Brain microvascular endothelial cell (primary cell): ENCODE results near the gene SLC22A31.
"Not testable (repeated sequence)": the region's sequence is repeated elsewhere in the genome, so short reads cannot be mapped to it uniquely, and the experiment has no call there.

ENCODE experiments used
- DNase-seq: peaks from one replicate; pipeline ENCODE4 v3.0.0-alpha.2; 2020
- H3K27ac ChIP-seq: fragments of 250-450 bp; sonication (Bioruptor Pico); 2 replicates; pipeline ENCODE4 v1.5.1; 2020; ENCODE audit warnings: mild to moderate bottlenecking, moderate library complexity
- H3K27me3 ChIP-seq: fragments of 250-450 bp; sonication (Bioruptor Pico); replicated peaks from 2 replicates; pipeline ENCODE4 v1.5.1; 2020; ENCODE audit warnings: mild to moderate bottlenecking
- H3K36me3 ChIP-seq: fragments of 250-450 bp; sonication (Bioruptor Pico); replicated peaks from 2 replicates; pipeline ENCODE4 v1.5.1; 2020; ENCODE audit warnings: mild to moderate bottlenecking
- H3K4me3 ChIP-seq: 2 replicates; pipeline ENCODE4 v1.5.1; 2011; ENCODE audit warnings: low read depth, mild to moderate bottlenecking, control low read depth, low read length, moderate library complexity
- in situ Hi-C: cut with HindIII; loops from 2 replicates; pipeline ENCODE4 v1.10.0; 2017; ENCODE audit warnings: low sequenced_read_pairs, low pct_ligation_motif_present
- TF ChIP-seq, protein P1 (sequence below): IDR thresholded peaks from 2 replicates; pipeline ENCODE4 v1.5.1; 2011; ENCODE audit warnings: low read depth, mild to moderate bottlenecking, moderate library complexity, low read length, control low read depth, inconsistent platforms; ENCODE audit errors: missing control alignments

SLC22A31 gene

DNA sequence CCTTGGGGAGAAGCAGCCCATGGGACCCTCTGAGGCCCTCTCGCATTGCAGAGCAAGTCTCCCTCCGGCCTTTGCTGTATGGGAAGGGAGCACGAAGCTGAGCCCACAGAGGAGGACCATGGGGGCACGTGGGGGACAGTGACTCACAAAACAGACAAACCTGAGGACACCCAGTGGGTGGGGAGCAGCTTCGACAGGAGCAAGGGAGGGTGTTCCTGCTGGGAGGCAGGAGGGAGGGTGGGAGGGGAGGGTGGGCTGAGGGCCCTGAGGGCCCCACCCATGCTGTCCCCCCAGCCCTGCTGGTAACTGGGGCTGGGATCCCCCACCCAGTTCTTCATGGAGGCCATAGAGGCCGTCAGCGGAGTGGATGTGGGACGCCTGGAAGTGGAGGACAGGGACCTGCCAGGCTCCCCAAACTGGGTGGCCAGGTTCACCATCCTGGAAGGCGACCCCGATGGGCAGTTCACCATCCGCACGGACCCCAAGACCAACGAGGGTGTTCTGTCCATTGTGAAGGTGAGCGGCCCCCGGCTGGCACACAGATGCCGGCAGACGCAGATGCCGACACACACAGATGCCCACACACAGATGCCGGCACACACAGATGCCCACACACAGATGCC, 12.5 kb downstream of the SLC22A31 start:
- H3K4me3 ChIP-seq = no peak overlapping the region
- TF ChIP-seq, protein P1, sequence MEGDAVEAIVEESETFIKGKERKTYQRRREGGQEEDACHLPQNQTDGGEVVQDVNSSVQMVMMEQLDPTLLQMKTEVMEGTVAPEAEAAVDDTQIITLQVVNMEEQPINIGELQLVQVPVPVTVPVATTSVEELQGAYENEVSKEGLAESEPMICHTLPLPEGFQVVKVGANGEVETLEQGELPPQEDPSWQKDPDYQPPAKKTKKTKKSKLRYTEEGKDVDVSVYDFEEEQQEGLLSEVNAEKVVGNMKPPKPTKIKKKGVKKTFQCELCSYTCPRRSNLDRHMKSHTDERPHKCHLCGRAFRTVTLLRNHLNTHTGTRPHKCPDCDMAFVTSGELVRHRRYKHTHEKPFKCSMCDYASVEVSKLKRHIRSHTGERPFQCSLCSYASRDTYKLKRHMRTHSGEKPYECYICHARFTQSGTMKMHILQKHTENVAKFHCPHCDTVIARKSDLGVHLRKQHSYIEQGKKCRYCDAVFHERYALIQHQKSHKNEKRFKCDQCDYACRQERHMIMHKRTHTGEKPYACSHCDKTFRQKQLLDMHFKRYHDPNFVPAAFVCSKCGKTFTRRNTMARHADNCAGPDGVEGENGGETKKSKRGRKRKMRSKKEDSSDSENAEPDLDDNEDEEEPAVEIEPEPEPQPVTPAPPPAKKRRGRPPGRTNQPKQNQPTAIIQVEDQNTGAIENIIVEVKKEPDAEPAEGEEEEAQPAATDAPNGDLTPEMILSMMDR = no peak
- no peak overlapping the region for H3K27ac ChIP-seq
- no peaks in the 10 kb centered on the region for H3K27me3 ChIP-seq
- in situ Hi-C loops = no loop called here
- H3K36me3 ChIP-seq = no peaks in the 10 kb centered on the region
- DNase-seq = no peak

DNA sequence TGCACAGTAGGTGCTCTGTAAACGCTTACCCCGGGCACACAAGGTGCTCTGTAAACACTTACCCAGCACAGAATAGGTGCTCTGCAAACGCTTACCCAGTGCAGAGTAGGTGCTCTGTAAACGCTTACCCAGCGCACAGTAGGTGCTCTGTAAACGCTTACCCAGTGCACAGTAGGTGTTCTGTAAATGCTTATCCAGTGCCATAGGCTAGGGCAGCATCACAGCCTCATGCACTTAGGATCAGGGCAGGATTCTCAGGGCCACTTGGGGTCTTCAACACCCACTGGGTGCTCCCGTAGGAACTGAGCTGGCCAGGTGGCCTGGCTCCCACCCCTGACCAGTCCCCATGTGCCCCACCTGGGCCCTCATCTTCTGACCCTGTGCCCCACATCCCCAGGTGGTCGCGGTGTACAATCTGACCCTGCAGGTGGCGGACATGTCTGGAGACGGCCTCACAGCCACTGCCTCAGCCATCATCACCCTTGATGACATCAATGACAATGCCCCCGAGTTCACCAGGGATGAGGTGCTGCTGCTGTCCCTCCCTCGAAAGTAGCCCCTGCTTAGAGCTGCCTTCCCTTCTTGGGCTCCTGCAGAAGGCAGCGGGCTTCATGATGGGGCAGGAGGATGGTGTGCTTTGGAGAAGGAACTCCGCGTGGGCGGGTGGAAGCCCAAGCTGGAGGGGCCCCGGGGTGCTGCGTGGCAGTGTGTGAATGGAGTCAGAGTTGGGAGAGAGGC, 13.1 kb downstream of the SLC22A31 start:
- TF ChIP-seq, protein P1 = no peak
- Histone ChIP-seq H3K36me3 (no peaks in the 10 kb centered on the region), H3K27ac (no peak overlapping the region), H3K27me3 (no peaks in the 10 kb centered on the region), H3K4me3 (no peak overlapping the region)
- DNase-seq = no peak
- in situ Hi-C loops = no loop called here

GRCh38 chr16:89186593-89187031, 13.7 kb downstream of the SLC22A31 start:
- H3K27ac ChIP-seq, H3K4me3 ChIP-seq, DNase-seq, H3K27me3 ChIP-seq, in situ Hi-C loops, H3K36me3 ChIP-seq: not testable (repeated sequence)

GRCh38 chr16:89185887-89186592, 14.3 kb downstream of the SLC22A31 start:
- H3K27ac ChIP-seq, H3K36me3 ChIP-seq, H3K27me3 ChIP-seq, in situ Hi-C loops, H3K4me3 ChIP-seq, DNase-seq: not testable (repeated sequence)

GRCh38 chr16:89184933-89185794, 15.2 kb downstream of the SLC22A31 start:
- H3K27me3 ChIP-seq = no peaks in the 10 kb centered on the region
- TF ChIP-seq, protein P1 = no peak
- in situ Hi-C loops = no loop called here
- no peaks in the 10 kb centered on the region for H3K36me3 ChIP-seq
- no peak overlapping the region for H3K4me3 ChIP-seq
- H3K27ac ChIP-seq = no peak overlapping the region
- DNase-seq = no peak

DNA sequence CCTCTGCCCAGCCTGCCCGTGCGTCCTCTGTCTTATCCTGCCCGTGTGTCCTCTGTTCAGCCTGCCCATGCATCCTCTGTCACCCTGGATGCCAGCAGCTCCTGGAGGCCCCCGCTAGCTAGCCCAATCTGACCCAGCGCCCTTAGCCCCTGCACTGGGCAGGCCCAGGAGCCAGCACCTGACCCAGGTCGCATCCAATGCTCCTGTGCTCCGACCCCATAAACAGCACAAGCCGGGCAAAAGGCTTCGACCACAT, 15.7 kb downstream of the SLC22A31 start:
- Histone ChIP-seq H3K4me3 (no peak overlapping the region), H3K27ac (no peak overlapping the region), H3K36me3 (no peaks in the 10 kb centered on the region), H3K27me3 (no peaks in the 10 kb centered on the region)
- DNase-seq = no peak
- in situ Hi-C loops = no loop called here
- TF ChIP-seq, protein P1 = no peak
